B cell (primary cell): ENCODE results near the gene PRR35. TPM values are rescaled to one million over a fixed set of nuclear protein-coding genes. Genes with fewer than 3 reads are reported as not detected.
A peak's percentile ranks its signal among the peaks of the same experiment; 100 is the strongest.

ENCODE experiments used
- ATAC-seq: fragments of 200-7000 bp; cut with Tn5 transposase; one replicate; pipeline ENCODE4 v1.10.0; 2021; ENCODE audit warnings: low read depth, mild to moderate bottlenecking, moderate number of reproducible peaks, moderate library complexity
- CTCF ChIA-PET: fragments of 350-600 bp; sonication (Branson Sonifier 250); formaldehyde crosslinking; loops from one replicate; lab custom pipeline; 2021; ENCODE audit warnings: antibody characterized with exemption, inconsistent platforms; lab: Charles Lee
- POLR2A ChIA-PET: fragments of 350-600 bp; sonication (Branson Sonifier 250); formaldehyde crosslinking; loops from one replicate; lab custom pipeline; 2021; ENCODE audit warnings: antibody characterized with exemption; lab: Charles Lee
- DNase-seq: peaks from one replicate; pipeline ENCODE4 v3.0.0; 2013
- H2AFZ ChIP-seq: 2 replicates; pipeline ENCODE4 v1.6.1; 2012; ENCODE audit warnings: mild to moderate bottlenecking, low read depth, low read length; ENCODE audit not compliant: insufficient read depth, poor library complexity, severe bottlenecking
- H3K27ac ChIP-seq, 2 donors: 1 replicate in 1 of 2; 2 replicates in 1 of 2; pipeline ENCODE4 v1.5.1; 2012 to 2013; ENCODE audit warnings: low read length in 2 of 2, mild to moderate bottlenecking in 2 of 2, moderate library complexity in 1 of 2
- H3K27me3 ChIP-seq, 4 experiments: fragments of 200-600 bp in 1 of 4; sonication (generic) in 1 of 4; replicated peaks in 1 of 4; 1 replicate in 2 of 4; 2 replicates in 2 of 4; pipeline versions ENCODE4 v1.6.1 to v1.7.0; 2013 to 2016; ENCODE audit warnings: low read length in 3 of 4, mild to moderate bottlenecking in 2 of 4, mixed read lengths in 1 of 4, moderate library complexity in 1 of 4; ENCODE audit not compliant: insufficient read depth in 4 of 4, control insufficient read depth in 3 of 4; ENCODE audit errors: control extremely low read depth in 1 of 4
- H3K36me3 ChIP-seq, 2 experiments: replicated peaks in 1 of 2; 1 replicate in 1 of 2; 2 replicates in 1 of 2; pipeline versions ENCODE4 v1.6.1 to v1.7.1; 2013; ENCODE audit warnings: low read length in 1 of 2; ENCODE audit not compliant: insufficient read depth in 2 of 2, control insufficient read depth in 1 of 2; ENCODE audit errors: control extremely low read depth in 1 of 2, extremely low read depth in 1 of 2
- H3K4me1 ChIP-seq, 2 donors: fragments of 200-600 bp in 1 of 2; sonication (generic) in 1 of 2; 1 replicate in 1 of 2; 2 replicates in 1 of 2; pipeline versions ENCODE4 v1.5.1 to v1.6.1; 2013 to 2017; ENCODE audit warnings: low read length in 2 of 2; ENCODE audit not compliant: control insufficient read depth in 2 of 2, insufficient read depth in 2 of 2
- H3K4me2 ChIP-seq: replicated peaks from 2 replicates; pipeline ENCODE3; 2012; ENCODE audit warnings: mild to moderate bottlenecking, low read depth, low read length; ENCODE audit not compliant: poor library complexity, severe bottlenecking
- H3K4me3 ChIP-seq, 5 experiments: fragments of 200-600 bp in 1 of 5; sonication (generic) in 1 of 5; 1 replicate in 3 of 5; 2 replicates in 2 of 5; pipeline versions ENCODE4 v1.5.1 to v1.7.0; 2011 to 2016; ENCODE audit warnings: low read length in 4 of 5, mild to moderate bottlenecking in 4 of 5, low read depth in 2 of 5, control low read depth in 1 of 5, moderate library complexity in 1 of 5; ENCODE audit not compliant: insufficient read depth in 1 of 5; ENCODE audit errors: control extremely low read depth in 1 of 5, extremely low read depth in 1 of 5
- H3K79me2 ChIP-seq: fragments of 200-600 bp; sonication (generic); one replicate; pipeline ENCODE4 v1.6.0; 2016; ENCODE audit warnings: low read length; ENCODE audit not compliant: control insufficient read depth, insufficient read depth
- H3K9ac ChIP-seq: fragments of 200-600 bp; sonication (generic); 2 replicates; pipeline ENCODE4 v1.6.1; 2017; ENCODE audit warnings: mild to moderate bottlenecking, low read length, moderate library complexity
- H3K9me3 ChIP-seq, 3 donors: one replicate each; pipeline versions ENCODE4 v1.6.1 to v1.7.1; 2013; ENCODE audit warnings: low read length in 2 of 3; ENCODE audit not compliant: control insufficient read depth in 2 of 3, insufficient read depth in 1 of 3; ENCODE audit errors: control extremely low read depth in 1 of 3
- H4K20me1 ChIP-seq: 2 replicates; pipeline ENCODE4 v1.6.0; 2012; ENCODE audit warnings: mild to moderate bottlenecking, low read length; ENCODE audit not compliant: insufficient read depth, control insufficient read depth, poor library complexity, severe bottlenecking
- H3K27ac Mint-ChIP-seq: one replicate; pipeline ENCODE4 v1.8.0; 2021; ENCODE audit warnings: mixed read lengths
- H3K27me3 Mint-ChIP-seq: one replicate; pipeline ENCODE4 v1.8.0; 2021; ENCODE audit warnings: mixed read lengths
- H3K4me1 Mint-ChIP-seq: one replicate; pipeline ENCODE4 v1.8.0; 2021; ENCODE audit warnings: mixed read lengths
- H3K4me3 Mint-ChIP-seq: one replicate; pipeline ENCODE4 v1.8.0; 2021; ENCODE audit warnings: mixed read lengths
- H3K9me3 Mint-ChIP-seq: one replicate; pipeline ENCODE4 v1.8.0; 2022; ENCODE audit warnings: mixed read lengths; ENCODE audit not compliant: insufficient read depth
- CTCF ChIP-seq: fragments of 200-600 bp; IDR thresholded peaks from one replicate; pipeline ENCODE4 v1.8.0; 2022; ENCODE audit warnings: antibody characterized with exemption, mild to moderate bottlenecking
- EZH2 ChIP-seq: IDR thresholded peaks from 2 replicates; pipeline ENCODE4 v1.6.1; 2012; ENCODE audit warnings: borderline replicate concordance, low read depth, mild to moderate bottlenecking, moderate library complexity, low read length; ENCODE audit not compliant: insufficient read depth, poor library complexity, severe bottlenecking
- WGBS: methylation state at CpG from one replicate; pipeline ENCODE4 v1.1.5; 2013; ENCODE audit warnings: missing lambda C conversion rate; ENCODE audit not compliant: insufficient coverage; 5-methylcytosine and 5-hydroxymethylcytosine counted together
- intact Hi-C: fragments of 100-400 bp; cut with micrococcal nuclease; formaldehyde crosslinking; loops from one replicate; pipeline ENCODE4 v1.10.0; 2022
- polyA plus RNA-seq: library from polyadenylated mRNA; depleted of rRNA; stranded (reverse); fragments of >200 nt; gene quantifications from 2 replicates; pipeline ENCODE4 v1.2.3, GENCODE V29; 2012
- total RNA-seq, 2 donors: library from RNA; stranded (reverse); fragments of 120-200 nt in 1 of 2; gene quantifications; 1 replicate in 1 of 2; 2 replicates in 1 of 2; pipeline versions ENCODE4 v1.2.3 to v1.2.4, GENCODE V29; 2013 to 2022

Gene PRR35
- total and polyA plus RNA-seq, 2 donors (not counting 1 experiment from before 2014, with no cell fraction given) = not detected

GRCh38 chr16:590188-590814, 30.1 kb downstream of the PRR35 start:
- Histone ChIP-seq H3K9ac (peak overlapping the region; percentile 63), H3K4me2 (peak overlapping the region; percentile 94), H3K27ac (peak overlapping the region in 1 of 2 donors; percentile 63), H4K20me1 (peaks cover 52% of the 10 kb centered on the region), H3K36me3 (no peaks in the 10 kb centered on the region), H3K4me3 (peak overlapping the region; percentile 22 to 65 (median 56)), H3K9me3 (no peaks in the 10 kb centered on the region), H3K4me1 (peaks cover 14 to 30% of the 10 kb centered on the region in 2 donors), H3K79me2 (peaks cover 62% of the 10 kb centered on the region), H2AFZ (peak overlapping the region; percentile 59), H3K27me3 (peaks cover 0 to 2% (median 0%) of the 10 kb centered on the region in 4 experiments)
- no peak for DNase-seq
- Mint-ChIP-seq H3K4me1 (peaks cover 50% of the 10 kb centered on the region), H3K9me3 (no peaks in the 10 kb centered on the region), H3K27ac (peak overlapping the region; percentile 80), H3K27me3 (no peaks in the 10 kb centered on the region), H3K4me3 (peak overlapping the region; percentile 90)
- POLR2A ChIA-PET = interaction anchor here (1.2 kb wide), 1 partner anchor 45 kb away, joined by 3 read pairs; the partner anchor contains the start of gene METTL26
- intact Hi-C loops = no loop called here
- CTCF ChIA-PET = interaction anchor here (0.7 to 0.8 kb wide), 2 partner anchors 46 to 73 kb away, joined by 3 to 4 read pairs; partner anchors contain the start of gene METTL26
- ATAC-seq = no peak
- TF ChIP-seq EZH2 (no peak), CTCF (no peak)
- under 1% methylated on average over 71 of the region's 71 CpGs for WGBS

GRCh38 chr16:590815-591200, 30.6 kb downstream of the PRR35 start:
- intact Hi-C loops = no loop called here
- WGBS = 74% methylated on average over 10 of the region's 10 CpGs
- POLR2A ChIA-PET = interaction anchor here (1.2 kb wide), 1 partner anchor 45 kb away, joined by 3 read pairs; the partner anchor contains the start of gene METTL26

More at GRCh38 chr16:590815-591200, 30.6 kb downstream of the PRR35 start:
- Histone ChIP-seq H4K20me1 (peaks cover 53% of the 10 kb centered on the region), H3K4me1 (peaks cover 14 to 30% of the 10 kb centered on the region in 2 donors), H3K27ac (peak overlapping the region in 1 of 2 donors; percentile 63), H3K4me2 (peak overlapping the region; percentile 94), H3K36me3 (no peaks in the 10 kb centered on the region), H3K9me3 (no peaks in the 10 kb centered on the region), H2AFZ (peak overlapping the region; percentile 59), H3K79me2 (peaks cover 66% of the 10 kb centered on the region), H3K9ac (peak overlapping the region; percentile 63), H3K27me3 (no peaks in the 10 kb centered on the region), H3K4me3 (peak overlapping the region; percentile 22 to 65 (median 56))
- Mint-ChIP-seq H3K9me3 (no peaks in the 10 kb centered on the region), H3K27ac (peak overlapping the region; percentile 80), H3K27me3 (no peaks in the 10 kb centered on the region), H3K4me1 (peaks cover 46% of the 10 kb centered on the region), H3K4me3 (peak overlapping the region; percentile 90)
- DNase-seq = peak; percentile 32
- CTCF ChIA-PET = interaction anchor here (0.7 to 0.8 kb wide), 2 partner anchors 45 to 72 kb away, joined by 3 to 4 read pairs; partner anchors contain the start of gene METTL26
- TF ChIP-seq EZH2 = no peak
- no peak for TF ChIP-seq CTCF
- ATAC-seq = no peak
